H1 (cell line): ENCODE measurements around the gene DCBLD1. TPM values are rescaled to one million over a fixed set of nuclear protein-coding genes. Genes with fewer than 3 reads are reported as not detected.

Experiments
- BCL11A ChIP-seq, 2 experiments: IDR thresholded peaks; one replicate each; pipeline ENCODE4 v1.6.1; 2011; ENCODE audit warnings: low read depth in 2 of 2, low read length in 2 of 2, mild to moderate bottlenecking in 2 of 2
- SUZ12 ChIP-seq: fragments of 200-600 bp; sonication (generic); IDR thresholded peaks from 2 replicates; pipeline ENCODE4 v1.6.1; 2012; ENCODE audit warnings: mild to moderate bottlenecking, inconsistent platforms, low read length, moderate library complexity, mixed read lengths
- polyA plus RNA-seq, 7 experiments: library from polyadenylated mRNA; depleted of rRNA in 3 of 7; stranded (reverse) in 5 of 7; unstranded in 2 of 7; fragments of >200 nt in 5 of 7; fragments of 200-250 nt in 2 of 7; gene quantifications; 1 replicate in 5 of 7; 2 replicates in 1 of 7; 4 replicates in 1 of 7; pipeline versions ENCODE4 v1.2.1 to v1.2.3, GENCODE V29; 2011 to 2013; ENCODE audit warnings: missing spikeins in 2 of 7, mixed read lengths in 2 of 7
- total RNA-seq: library from RNA; stranded (reverse); fragmentation: NEBNext Ultra II Directional; extraction: Animal tissue kit (Norgen Biotek cat#: 25700); gene quantifications from 2 replicates; pipeline ENCODE4 v1.2.1, GENCODE V29; 2021

DCBLD1 gene
- total and polyA plus RNA-seq, 2 of the 8 experiments (the other 6 are each of a cell fraction or from before 2014, with no cell fraction given), result 3.9 to 11.2 TPM

DNA sequence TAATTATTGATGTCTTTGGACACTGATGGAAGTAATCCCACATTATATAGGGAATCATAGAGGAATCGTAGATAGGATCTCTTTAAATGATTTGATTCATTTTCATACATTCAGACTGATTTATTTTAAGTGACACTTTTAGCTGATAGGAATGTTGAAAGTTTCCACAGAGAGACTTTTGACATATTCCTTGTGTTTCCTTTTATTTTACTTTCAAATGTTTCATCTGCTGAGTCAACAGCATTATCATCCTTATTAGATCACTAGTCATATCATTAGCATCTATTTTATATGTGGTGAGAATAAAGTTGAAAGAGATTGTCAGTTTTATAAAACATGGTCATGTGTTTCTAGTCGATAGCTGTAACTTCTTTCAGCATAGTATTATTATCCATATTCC is 13.4 kb downstream of the DCBLD1 start (continued):
- TF ChIP-seq SUZ12, result no peak
- TF ChIP-seq BCL11A (IDR thresholded peaks at IDR 0.05; ENCODE audit: low read depth in 2 of 2, low read length in 2 of 2), result no peak
- TF ChIP-seq, all 59 proteins: peak for 0
